Natural killer cell (primary cell): ENCODE data around the gene NECTIN2. TPM values are rescaled to one million over a fixed set of nuclear protein-coding genes. Genes with fewer than 3 reads are reported as not detected.
"Not testable (repeated sequence)": the region's sequence is repeated elsewhere in the genome, so short reads cannot be mapped to it uniquely, and the experiment has no call there.

Source experiments
- ATAC-seq, 3 donors: fragments of 150-1000 bp in 2 of 3; fragments of 200-7000 bp in 1 of 3; cut with Tn5 transposase; 1 replicate in 1 of 3; 2 replicates in 2 of 3; pipeline ENCODE4 v1.10.0; 2021; ENCODE audit warnings: mild to moderate bottlenecking in 2 of 3, moderate library complexity in 2 of 3
- DNase-seq, 2 donors: peaks; one replicate each; pipeline versions ENCODE4 v3.0.0 to v3.0.0-alpha.2; 2013 to 2021; ENCODE audit warnings: mixed read lengths in 1 of 2
- H3K27ac ChIP-seq: one replicate; pipeline ENCODE4 v1.5.1; 2013; ENCODE audit warnings: mild to moderate bottlenecking, low read length
- H3K27me3 ChIP-seq: one replicate; pipeline ENCODE4 v1.6.1; 2013; ENCODE audit warnings: low read length; ENCODE audit not compliant: control insufficient read depth, insufficient read depth
- H3K36me3 ChIP-seq: one replicate; pipeline ENCODE4 v1.6.1; 2013; ENCODE audit warnings: low read length; ENCODE audit not compliant: control insufficient read depth, insufficient read depth
- H3K4me1 ChIP-seq: one replicate; pipeline ENCODE4 v1.6.1; 2013; ENCODE audit warnings: low read length; ENCODE audit not compliant: control insufficient read depth, insufficient read depth
- H3K4me3 ChIP-seq: one replicate; pipeline ENCODE4 v1.5.1; 2013; ENCODE audit warnings: low read length
- H3K9me3 ChIP-seq: one replicate; pipeline ENCODE4 v1.6.1; 2013; ENCODE audit warnings: low read length; ENCODE audit not compliant: control insufficient read depth, insufficient read depth
- H3K27ac Mint-ChIP-seq, 2 donors: one replicate each; pipeline ENCODE4 v1.8.0; 2022; ENCODE audit warnings: mild to moderate bottlenecking in 2 of 2, mixed read lengths in 2 of 2, moderate library complexity in 1 of 2
- H3K27me3 Mint-ChIP-seq, 2 donors: one replicate each; pipeline ENCODE4 v1.8.0; 2022; ENCODE audit warnings: low read depth in 2 of 2, mixed read lengths in 2 of 2
- H3K36me3 Mint-ChIP-seq: one replicate; pipeline ENCODE4 v1.8.0; 2022; ENCODE audit warnings: mixed read lengths
- H3K4me1 Mint-ChIP-seq, 2 donors: one replicate each; pipeline ENCODE4 v1.8.0; 2022; ENCODE audit warnings: mixed read lengths in 2 of 2
- H3K4me3 Mint-ChIP-seq: one replicate; pipeline ENCODE4 v1.8.0; 2022; ENCODE audit warnings: mild to moderate bottlenecking, moderate library complexity, mixed read lengths
- H3K9me3 Mint-ChIP-seq, 2 donors: one replicate each; pipeline ENCODE4 v1.8.0; 2022; ENCODE audit warnings: mixed read lengths in 2 of 2
- CTCF ChIP-seq: fragments of 200-600 bp; IDR thresholded peaks from one replicate; pipeline ENCODE4 v1.8.0; 2022; ENCODE audit warnings: antibody characterized with exemption
- WGBS: methylation state at CpG from one replicate; pipeline ENCODE4 v1.1.7; 2013; ENCODE audit warnings: missing lambda C conversion rate; ENCODE audit not compliant: insufficient coverage; 5-methylcytosine and 5-hydroxymethylcytosine counted together
- intact Hi-C: fragments of 100-400 bp; cut with micrococcal nuclease; formaldehyde crosslinking; loops from one replicate; pipeline ENCODE4 v1.14.2; 2022
- total RNA-seq, 4 donors: library from RNA; stranded (reverse); fragments of 120-200 nt in 1 of 4; gene quantifications; one replicate each; pipeline versions ENCODE4 v1.2.3 to v1.2.4, GENCODE V29; 2013 to 2022

Gene NECTIN2
- total RNA-seq, 3 donors from 2014 or later (not counting 1 experiment from before 2014, with no cell fraction given) = 1.6 to 10.3 (median 2.7) TPM

GRCh38 chr19:44822177-44822576 lies 23.9 kb upstream of the NECTIN2 start:
- no peak for TF ChIP-seq CTCF
- ATAC-seq = no peak
- Mint-ChIP-seq H3K36me3 (no peaks in the 10 kb centered on the region), H3K9me3 (no peaks in the 10 kb centered on the region), H3K4me3 (no peak overlapping the region), H3K4me1 (no peaks in the 10 kb centered on the region), H3K27ac (no peak overlapping the region), H3K27me3 (peaks cover 0 to 11% of the 10 kb centered on the region in 2 donors)
- H3K36me3 ChIP-seq = no peaks in the 10 kb centered on the region
- intact Hi-C loops = no loop called here
- no peak overlapping the region for H3K27ac ChIP-seq
- no peaks in the 10 kb centered on the region for H3K27me3 ChIP-seq
- 85% methylated on average over 11 of the region's 11 CpGs for WGBS
- H3K4me3 ChIP-seq = no peak overlapping the region
- no peaks in the 10 kb centered on the region for H3K9me3 ChIP-seq
- no peaks in the 10 kb centered on the region for H3K4me1 ChIP-seq
- DNase-seq = no peak

- H3K9me3 Mint-ChIP-seq = no peaks in the 10 kb centered on the region
- H3K4me1 Mint-ChIP-seq = no peaks in the 10 kb centered on the region
- H3K4me3 Mint-ChIP-seq = no peak overlapping the region
- no peak for TF ChIP-seq CTCF
- ATAC-seq (no peak), DNase-seq (no peak)
- intact Hi-C loops = no loop called here
- H3K4me3 ChIP-seq = no peak overlapping the region
- no peaks in the 10 kb centered on the region for H3K4me1 ChIP-seq
- H3K36me3 ChIP-seq = no peaks in the 10 kb centered on the region
- no peaks in the 10 kb centered on the region for H3K9me3 ChIP-seq
- no peaks in the 10 kb centered on the region for H3K36me3 Mint-ChIP-seq
- H3K27me3 Mint-ChIP-seq = peaks cover 0 to 13% of the 10 kb centered on the region in 2 donors
- no peaks in the 10 kb centered on the region for H3K27me3 ChIP-seq
- no peak overlapping the region for H3K27ac Mint-ChIP-seq
- WGBS = 73% methylated on average over 10 of the region's 10 CpGs
- H3K27ac ChIP-seq = no peak overlapping the region
Measured at GRCh38 chr19:44822670-44823372, 23.3 kb upstream of the NECTIN2 start.

- Mint-ChIP-seq H3K9me3 (no peaks in the 10 kb centered on the region), H3K4me1 (no peaks in the 10 kb centered on the region), H3K27me3 (peaks cover 0 to 13% of the 10 kb centered on the region in 2 donors), H3K36me3 (no peaks in the 10 kb centered on the region), H3K4me3 (no peak overlapping the region), H3K27ac (no peak overlapping the region)
- no peaks in the 10 kb centered on the region for H3K27me3 ChIP-seq
- WGBS = 71% methylated on average over 1 of the region's 4 CpGs
- H3K9me3 ChIP-seq = no peaks in the 10 kb centered on the region
- H3K4me1 ChIP-seq = no peaks in the 10 kb centered on the region
- no peak overlapping the region for H3K27ac ChIP-seq
- DNase-seq = no peak
- H3K4me3 ChIP-seq = no peak overlapping the region
- no peak for ATAC-seq
- TF ChIP-seq CTCF = no peak
- H3K36me3 ChIP-seq = no peaks in the 10 kb centered on the region
- intact Hi-C loops = no loop called here
Measured at GRCh38 chr19:44823373-44823698, 22.8 kb upstream of the NECTIN2 start.

- Mint-ChIP-seq H3K9me3 (no peaks in the 10 kb centered on the region), H3K27ac (no peak overlapping the region), H3K36me3 (no peaks in the 10 kb centered on the region), H3K4me3 (no peak overlapping the region), H3K27me3 (peaks cover 0 to 15% of the 10 kb centered on the region in 2 donors), H3K4me1 (no peaks in the 10 kb centered on the region)
- Histone ChIP-seq H3K27me3 (no peaks in the 10 kb centered on the region), H3K9me3 (no peaks in the 10 kb centered on the region), H3K36me3 (no peaks in the 10 kb centered on the region), H3K27ac (no peak overlapping the region), H3K4me3 (no peak overlapping the region), H3K4me1 (no peaks in the 10 kb centered on the region)
- DNase-seq = no peak
- no peak for TF ChIP-seq CTCF
- 90% methylated on average over 4 of the region's 4 CpGs for WGBS
- intact Hi-C loops = no loop called here
- ATAC-seq = no peak
Measured at GRCh38 chr19:44824761-44825160, 21.3 kb upstream of the NECTIN2 start.

- H3K9me3 ChIP-seq, H3K27ac ChIP-seq, H3K27me3 Mint-ChIP-seq, H3K4me1 ChIP-seq, H3K27me3 ChIP-seq, H3K36me3 Mint-ChIP-seq, H3K4me3 ChIP-seq, H3K27ac Mint-ChIP-seq, intact Hi-C loops, H3K4me1 Mint-ChIP-seq, ATAC-seq, H3K4me3 Mint-ChIP-seq, H3K9me3 Mint-ChIP-seq, DNase-seq, H3K36me3 ChIP-seq: not testable (repeated sequence)
- WGBS = 100% methylated on average over 5 of the region's 6 CpGs
Measured at GRCh38 chr19:44832875-44833274, 13.2 kb upstream of the NECTIN2 start.
